Activated CD4-positive, CD25-positive, alpha-beta regulatory T cell treated with anti-CD3 and anti-CD28 coated beads, Interleukin-2, amount 50 U/mL, for 16 hours (primary cell): ENCODE data around the gene RAB1A.
"Not testable (repeated sequence)": the region's sequence is repeated elsewhere in the genome, so short reads cannot be mapped to it uniquely, and the experiment has no call there.

ENCODE experiments used
- DNase-seq: peaks from one replicate; pipeline ENCODE4 v3.0.0-alpha.2; 2020; ENCODE audit warnings: low read depth, low spot score

The RAB1A gene

DNA sequence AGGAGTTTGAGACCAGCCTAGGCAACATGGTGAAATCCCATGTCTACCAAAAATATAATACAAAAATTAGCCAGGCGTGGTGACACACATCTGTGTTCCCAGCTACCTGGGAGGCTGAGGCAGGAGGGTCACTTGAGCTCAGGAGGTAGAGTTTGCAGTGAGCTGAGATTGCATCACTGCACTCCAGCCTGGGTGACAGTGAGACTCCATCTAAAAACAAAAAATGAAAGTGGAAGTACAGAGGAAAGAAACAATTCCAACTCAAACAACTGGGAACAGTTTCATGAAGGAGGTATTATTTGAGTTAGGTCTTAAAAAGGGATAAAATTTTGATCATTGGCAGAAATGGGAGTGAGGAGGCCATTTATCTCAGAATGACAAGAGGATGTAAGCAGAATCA, 6.3 kb upstream of the RAB1A start:
- DNase-seq = no peak

- no peak for DNase-seq
These were observed 4.3 kb upstream of the RAB1A start for GRCh38 chr2:65134158-65134557.

- DNase-seq = no peak
These were observed 3.7 kb upstream of the RAB1A start for GRCh38 chr2:65133626-65134025.

GRCh38 chr2:65132930-65133329, 3.0 kb upstream of the RAB1A start:
- DNase-seq = not testable (repeated sequence)

DNA sequence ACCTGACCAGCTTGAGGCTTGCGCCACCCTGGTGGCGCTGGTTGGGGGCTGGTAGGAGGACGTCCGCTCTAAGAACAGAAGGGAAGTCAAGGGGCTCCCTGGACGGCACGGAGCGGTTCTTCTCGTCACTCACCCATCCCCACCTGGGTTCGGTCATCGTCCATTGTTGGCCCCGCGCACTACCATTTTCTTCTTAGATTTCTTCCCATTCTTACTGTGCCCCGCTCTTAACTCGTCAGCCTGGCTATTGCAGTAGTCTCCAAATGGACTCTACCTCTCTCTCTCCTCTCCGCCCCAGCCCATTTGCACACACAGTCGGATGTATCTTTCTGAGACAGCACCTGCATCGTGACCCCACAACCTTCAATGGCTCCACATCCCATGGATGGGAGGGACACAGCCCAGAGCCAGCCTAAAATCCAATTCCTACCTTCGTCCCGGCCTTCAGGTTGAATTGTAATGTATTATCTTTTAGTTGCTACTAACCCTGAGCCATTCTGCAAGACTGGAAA, 814 bp upstream of the RAB1A start:
- DNase-seq = no peak

GRCh38 chr2:65129286-65129825, 550 bp downstream of the RAB1A start:
- DNase-seq = no peak

DNA sequence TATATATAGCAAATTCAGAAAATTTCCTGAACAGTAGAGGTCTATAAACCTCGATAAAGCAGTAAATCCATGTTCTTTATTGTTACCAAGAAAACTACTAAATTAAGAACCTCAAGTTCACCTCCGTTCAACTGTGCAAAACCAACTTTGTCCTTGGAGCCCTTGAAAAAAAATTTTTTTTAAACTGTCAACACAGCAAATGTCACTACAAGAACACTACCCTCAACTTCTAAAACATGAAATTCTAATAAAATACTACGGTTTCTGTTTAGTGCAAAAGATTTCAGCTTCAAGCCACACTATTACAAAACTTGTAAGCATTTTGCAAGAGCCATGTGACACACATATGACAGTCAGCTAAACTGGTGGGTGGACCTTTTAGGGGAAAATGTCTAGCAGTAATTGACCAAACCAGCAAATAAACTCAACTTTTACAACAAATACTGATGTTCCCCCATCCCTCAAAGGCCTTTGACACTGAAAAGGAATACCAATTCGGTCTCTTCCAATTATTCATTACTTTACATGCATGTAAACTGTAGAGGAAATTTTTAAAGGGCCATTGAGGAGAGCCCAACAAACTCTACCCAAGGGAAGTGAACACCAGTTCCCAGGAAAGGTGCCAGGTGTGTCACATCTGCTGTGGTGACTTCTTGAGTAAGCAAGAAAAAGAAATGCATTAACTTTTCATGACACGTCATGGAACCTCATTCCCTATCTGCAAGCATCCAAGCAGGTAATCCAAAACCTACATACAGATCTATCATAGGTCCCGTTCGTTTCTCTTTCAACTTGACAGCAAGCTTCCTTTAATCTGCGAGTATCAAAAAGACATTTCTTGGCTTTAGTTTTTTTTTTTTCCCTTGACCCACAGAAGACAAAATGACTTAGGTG, 1.4 kb downstream of the RAB1A start:
- no peak for DNase-seq

DNA sequence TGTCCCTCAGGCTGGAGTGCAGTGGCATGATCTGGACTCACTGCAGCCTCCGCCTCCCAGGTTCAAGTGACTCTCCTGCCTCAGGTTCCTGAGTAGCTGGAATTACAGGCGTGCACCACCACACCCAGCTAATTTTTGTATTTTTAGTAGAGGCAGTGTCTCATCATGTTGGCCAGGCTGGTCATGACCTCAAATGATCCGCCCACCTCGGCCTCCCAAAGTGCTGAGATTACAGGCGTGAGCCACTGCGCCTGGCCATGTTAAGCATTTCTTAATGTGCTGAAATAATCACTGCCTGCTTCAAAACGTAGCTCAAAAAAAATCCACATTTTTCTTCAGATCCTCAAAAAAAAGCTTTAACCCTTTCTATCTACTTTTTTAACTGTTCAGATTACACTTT, 4.4 kb downstream of the RAB1A start:
- not testable (repeated sequence) for DNase-seq

DNA sequence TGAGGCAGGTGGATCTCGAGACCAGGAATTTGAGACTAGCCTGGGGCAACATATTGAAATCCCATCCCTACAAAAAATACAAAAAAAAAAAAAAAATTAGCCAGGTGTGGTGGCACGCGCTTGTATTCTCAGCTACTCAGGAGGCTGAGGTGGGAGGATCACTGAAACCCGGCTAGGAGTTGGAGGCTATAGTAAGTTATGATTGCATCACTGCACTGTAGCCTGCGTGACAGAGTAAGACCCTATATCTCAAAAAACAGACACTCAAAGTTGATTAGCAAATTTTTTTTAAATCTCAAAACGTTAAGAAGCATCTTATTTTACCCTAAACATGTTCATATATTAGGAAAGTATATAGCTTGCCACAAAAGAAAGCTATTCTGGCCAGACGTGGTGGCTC, 7.6 kb downstream of the RAB1A start:
- DNase-seq = no peak

- no peak for DNase-seq
These were observed 8.8 kb downstream of the RAB1A start for GRCh38 chr2:65120990-65121693.

DNA sequence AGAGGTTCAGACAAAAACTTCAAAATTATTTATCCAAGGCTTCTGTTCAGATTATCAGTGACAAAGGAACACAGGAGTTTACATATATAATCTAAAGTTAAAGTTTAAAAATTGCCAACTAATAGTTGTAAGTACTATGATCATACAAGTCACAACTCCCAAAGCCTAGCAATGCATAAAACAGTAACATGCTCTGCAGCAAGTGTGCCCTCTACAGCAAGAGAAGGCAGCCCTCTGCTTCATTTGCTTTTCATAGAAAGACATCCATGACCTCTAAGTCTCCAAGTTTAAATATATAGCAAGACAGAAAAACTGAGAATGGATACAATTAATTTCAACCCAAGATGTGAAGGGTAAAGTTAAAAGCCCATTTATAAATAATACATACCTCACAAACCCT, 13.3 kb downstream of the RAB1A start:
- no peak for DNase-seq

GRCh38 chr2:65114921-65115320, 15.0 kb downstream of the RAB1A start:
- DNase-seq = no peak

GRCh38 chr2:65113816-65114215, 16.1 kb downstream of the RAB1A start:
- no peak for DNase-seq

DNA sequence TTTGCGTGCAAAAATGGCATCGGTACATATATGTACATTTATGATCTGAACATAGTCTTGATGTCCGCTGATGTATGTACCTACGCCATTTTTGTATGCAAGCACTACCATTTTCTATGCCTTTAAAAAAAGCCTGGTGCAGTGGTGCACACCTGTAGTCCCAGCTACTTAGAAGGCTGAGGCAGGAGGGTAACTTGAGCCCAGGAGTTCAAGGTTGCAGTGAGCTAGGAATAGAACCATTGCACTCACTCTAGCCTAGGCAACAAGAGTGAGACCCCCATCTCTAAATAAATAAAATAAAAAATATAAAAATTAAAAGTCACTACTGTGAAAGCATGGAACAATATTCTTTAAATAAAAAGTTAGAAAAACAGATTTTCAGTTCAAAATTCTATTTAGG, 16.7 kb downstream of the RAB1A start:
- no peak for DNase-seq

- DNase-seq = no peak
These were observed 17.3 kb downstream of the RAB1A start for GRCh38 chr2:65112633-65113032.

DNA sequence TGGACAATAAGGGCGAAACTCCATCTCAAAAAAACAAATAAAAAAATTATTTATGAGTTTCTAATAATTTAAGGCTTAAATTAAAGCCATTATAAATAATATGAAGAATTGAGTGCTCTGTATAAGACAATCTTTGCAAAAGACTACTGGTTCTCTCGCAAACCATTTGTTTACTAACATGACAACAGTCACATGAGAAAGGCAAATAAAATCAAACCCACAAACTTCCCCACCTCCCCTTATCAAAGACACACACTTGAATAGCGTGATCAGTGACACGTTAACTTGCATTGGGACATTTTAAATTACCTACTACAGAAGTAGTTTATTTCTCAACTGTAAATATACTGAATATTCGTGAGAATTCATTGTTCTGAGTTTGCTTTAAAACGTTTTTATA, 21.1 kb downstream of the RAB1A start:
- no peak for DNase-seq

- DNase-seq = no peak
These were observed 22.4 kb downstream of the RAB1A start for GRCh38 chr2:65107530-65107929.

GRCh38 chr2:65103013-65103715, 26.7 kb downstream of the RAB1A start:
- no peak for DNase-seq

- DNase-seq = no peak
These were observed 28.8 kb downstream of the RAB1A start for GRCh38 chr2:65101071-65101470.

DNA sequence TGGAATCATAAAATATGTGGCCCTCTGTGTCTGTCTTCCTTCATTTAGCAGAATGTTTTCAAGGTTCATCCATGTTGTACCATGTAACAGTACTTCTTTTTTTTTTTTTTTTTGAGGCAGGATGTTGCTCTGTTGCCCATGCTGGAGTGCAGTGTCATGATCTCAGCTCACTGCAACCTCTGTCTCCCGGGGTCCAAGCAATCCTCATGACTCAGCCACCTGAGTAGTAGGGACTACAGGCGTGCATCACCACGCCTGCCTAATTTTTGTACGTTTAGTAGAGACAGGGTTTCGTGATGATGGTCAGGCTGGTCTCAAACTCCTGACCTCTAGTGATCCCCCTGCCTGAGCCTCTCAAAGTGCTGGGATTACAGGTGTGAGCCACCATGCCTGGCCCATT, 31.2 kb downstream of the RAB1A start:
- no peak for DNase-seq

DNA sequence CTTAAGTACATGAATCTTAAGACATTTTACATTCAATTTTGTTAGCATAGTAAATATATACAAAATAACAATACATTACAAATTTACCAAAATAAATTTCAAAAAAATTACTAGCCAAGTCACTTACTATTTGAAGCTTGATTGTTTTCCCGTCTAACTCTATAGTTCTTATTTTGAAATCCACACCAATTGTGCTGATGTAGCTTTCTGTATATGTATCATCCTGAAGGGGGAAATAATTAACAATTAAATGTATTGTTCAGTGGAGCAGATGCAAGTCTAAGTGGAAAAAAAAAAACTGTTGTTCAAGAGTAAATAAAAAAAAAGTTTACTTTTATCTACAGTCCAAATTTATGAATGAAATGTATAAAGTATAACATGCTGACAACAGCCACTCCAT, 32.1 kb downstream of the RAB1A start:
- DNase-seq = no peak

GRCh38 chr2:65096948-65097347, 33.0 kb downstream of the RAB1A start:
- DNase-seq = no peak
